OCI-LY3 (cell line): ENCODE results near the gene WNT9A.

Experiments
- CTCF ChIP-seq: fragments of 200-600, 300-600 bp; sonication (generic); IDR thresholded peaks from 2 replicates; pipeline ENCODE4 v1.5.1; 2014; ENCODE audit warnings: antibody characterized with exemption, low read length, low read depth
- EZH2phosphoT487 ChIP-seq: fragments of 200-600 bp; shearing (Covaris generic); IDR thresholded peaks from 2 replicates; pipeline ENCODE4 v1.6.1; 2018; ENCODE audit warnings: antibody characterized with exemption, mixed run types, low read depth

- TF ChIP-seq CTCF (no peak), EZH2phosphoT487 (no peak)
Observed at GRCh38 chr1:227954163-227954850, 6.6 kb upstream of the WNT9A start.
